HL-60 (cell line): ENCODE measurements around the gene UBE2U.

Experiments used
- DNase-seq, 2 experiments: peaks; one replicate each; pipeline ENCODE4 v3.0.0-alpha.2; 2010 to 2020; ENCODE audit warnings: low read depth in 1 of 2, low spot score in 1 of 2
- H3K27ac ChIP-seq: fragments of 250-450 bp; sonication (Bioruptor Pico); replicated peaks from 2 replicates; pipeline ENCODE4 v1.5.1; 2020; ENCODE audit warnings: mild to moderate bottlenecking, moderate library complexity
- H3K27me3 ChIP-seq: fragments of 250-450 bp; sonication (Bioruptor Pico); 2 replicates; pipeline ENCODE4 v1.5.1; 2021; ENCODE audit warnings: mild to moderate bottlenecking, moderate library complexity; ENCODE audit not compliant: insufficient read depth, poor library complexity, severe bottlenecking
- H3K4me3 ChIP-seq: replicated peaks from 2 replicates; pipeline ENCODE4 v1.5.1; 2011; ENCODE audit warnings: mild to moderate bottlenecking, control low read depth, low read length; ENCODE audit not compliant: insufficient read depth
- GABPA ChIP-seq: IDR thresholded peaks from 2 replicates; pipeline ENCODE4 v1.6.1; 2012; ENCODE audit warnings: low read depth
- POLR2AphosphoS5 ChIP-seq: IDR thresholded peaks from 2 replicates; pipeline ENCODE4 v1.6.1; 2012; ENCODE audit warnings: low read depth
- SPI1 ChIP-seq: IDR thresholded peaks from 2 replicates; pipeline ENCODE4 v1.6.1; 2012; ENCODE audit warnings: low read depth, mild to moderate bottlenecking, borderline replicate concordance
- TF ChIP-seq, protein P1 (sequence below): IDR thresholded peaks from 2 replicates; pipeline ENCODE4 v1.6.1; 2012; ENCODE audit warnings: low read depth; ENCODE audit not compliant: insufficient replicate concordance
- TF ChIP-seq, protein P2 (sequence below): IDR thresholded peaks from one replicate; pipeline ENCODE4 v1.5.1; 2011; ENCODE audit warnings: low read length, control low read depth, inconsistent platforms; ENCODE audit not compliant: insufficient read depth

Gene UBE2U

GRCh38 chr1:64292399-64292798, 89.0 kb downstream of the UBE2U start:
- no peak for TF ChIP-seq SPI1
- TF ChIP-seq, protein P1, sequence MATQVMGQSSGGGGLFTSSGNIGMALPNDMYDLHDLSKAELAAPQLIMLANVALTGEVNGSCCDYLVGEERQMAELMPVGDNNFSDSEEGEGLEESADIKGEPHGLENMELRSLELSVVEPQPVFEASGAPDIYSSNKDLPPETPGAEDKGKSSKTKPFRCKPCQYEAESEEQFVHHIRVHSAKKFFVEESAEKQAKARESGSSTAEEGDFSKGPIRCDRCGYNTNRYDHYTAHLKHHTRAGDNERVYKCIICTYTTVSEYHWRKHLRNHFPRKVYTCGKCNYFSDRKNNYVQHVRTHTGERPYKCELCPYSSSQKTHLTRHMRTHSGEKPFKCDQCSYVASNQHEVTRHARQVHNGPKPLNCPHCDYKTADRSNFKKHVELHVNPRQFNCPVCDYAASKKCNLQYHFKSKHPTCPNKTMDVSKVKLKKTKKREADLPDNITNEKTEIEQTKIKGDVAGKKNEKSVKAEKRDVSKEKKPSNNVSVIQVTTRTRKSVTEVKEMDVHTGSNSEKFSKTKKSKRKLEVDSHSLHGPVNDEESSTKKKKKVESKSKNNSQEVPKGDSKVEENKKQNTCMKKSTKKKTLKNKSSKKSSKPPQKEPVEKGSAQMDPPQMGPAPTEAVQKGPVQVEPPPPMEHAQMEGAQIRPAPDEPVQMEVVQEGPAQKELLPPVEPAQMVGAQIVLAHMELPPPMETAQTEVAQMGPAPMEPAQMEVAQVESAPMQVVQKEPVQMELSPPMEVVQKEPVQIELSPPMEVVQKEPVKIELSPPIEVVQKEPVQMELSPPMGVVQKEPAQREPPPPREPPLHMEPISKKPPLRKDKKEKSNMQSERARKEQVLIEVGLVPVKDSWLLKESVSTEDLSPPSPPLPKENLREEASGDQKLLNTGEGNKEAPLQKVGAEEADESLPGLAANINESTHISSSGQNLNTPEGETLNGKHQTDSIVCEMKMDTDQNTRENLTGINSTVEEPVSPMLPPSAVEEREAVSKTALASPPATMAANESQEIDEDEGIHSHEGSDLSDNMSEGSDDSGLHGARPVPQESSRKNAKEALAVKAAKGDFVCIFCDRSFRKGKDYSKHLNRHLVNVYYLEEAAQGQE: no peak
- no peak for TF ChIP-seq POLR2AphosphoS5
- no peak for TF ChIP-seq GABPA
- TF ChIP-seq, protein P2, sequence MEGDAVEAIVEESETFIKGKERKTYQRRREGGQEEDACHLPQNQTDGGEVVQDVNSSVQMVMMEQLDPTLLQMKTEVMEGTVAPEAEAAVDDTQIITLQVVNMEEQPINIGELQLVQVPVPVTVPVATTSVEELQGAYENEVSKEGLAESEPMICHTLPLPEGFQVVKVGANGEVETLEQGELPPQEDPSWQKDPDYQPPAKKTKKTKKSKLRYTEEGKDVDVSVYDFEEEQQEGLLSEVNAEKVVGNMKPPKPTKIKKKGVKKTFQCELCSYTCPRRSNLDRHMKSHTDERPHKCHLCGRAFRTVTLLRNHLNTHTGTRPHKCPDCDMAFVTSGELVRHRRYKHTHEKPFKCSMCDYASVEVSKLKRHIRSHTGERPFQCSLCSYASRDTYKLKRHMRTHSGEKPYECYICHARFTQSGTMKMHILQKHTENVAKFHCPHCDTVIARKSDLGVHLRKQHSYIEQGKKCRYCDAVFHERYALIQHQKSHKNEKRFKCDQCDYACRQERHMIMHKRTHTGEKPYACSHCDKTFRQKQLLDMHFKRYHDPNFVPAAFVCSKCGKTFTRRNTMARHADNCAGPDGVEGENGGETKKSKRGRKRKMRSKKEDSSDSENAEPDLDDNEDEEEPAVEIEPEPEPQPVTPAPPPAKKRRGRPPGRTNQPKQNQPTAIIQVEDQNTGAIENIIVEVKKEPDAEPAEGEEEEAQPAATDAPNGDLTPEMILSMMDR: no peak
- peaks cover 4% of the 10 kb centered on the region for H3K27me3 ChIP-seq
- no peak overlapping the region for H3K27ac ChIP-seq
- DNase-seq: no peak
- H3K4me3 ChIP-seq: no peak overlapping the region

GRCh38 chr1:64293820-64294219, 90.4 kb downstream of the UBE2U start:
- no peaks in the 10 kb centered on the region for H3K27me3 ChIP-seq
- TF ChIP-seq GABPA: no peak
- TF ChIP-seq POLR2AphosphoS5: no peak
- no peak for TF ChIP-seq SPI1
- TF ChIP-seq, protein P1: no peak
- TF ChIP-seq, protein P2: no peak
- H3K27ac ChIP-seq: no peak overlapping the region
- H3K4me3 ChIP-seq: no peak overlapping the region
- DNase-seq: no peak

DNA sequence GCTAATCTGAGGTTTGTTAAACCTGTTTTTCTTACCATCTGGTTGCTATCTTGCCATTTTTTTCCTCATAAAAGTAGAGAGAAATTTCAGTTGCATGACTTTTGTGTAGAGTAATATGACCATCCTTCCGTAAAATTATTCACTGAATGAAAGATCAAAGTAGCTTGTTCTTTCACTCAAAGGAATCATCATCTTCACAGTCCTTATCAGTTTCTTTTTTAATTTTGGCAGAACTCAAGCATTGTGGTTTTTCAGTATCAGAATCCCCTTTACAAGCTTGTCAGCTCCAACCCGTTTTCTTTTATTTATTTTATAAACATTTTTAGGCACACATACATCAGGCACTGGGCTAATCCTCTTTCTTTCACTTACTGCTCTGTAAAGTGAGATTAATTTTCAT, 91.7 kb downstream of the UBE2U start:
- Histone ChIP-seq H3K27ac (no peak overlapping the region), H3K4me3 (no peak overlapping the region), H3K27me3 (no peaks in the 10 kb centered on the region)
- TF ChIP-seq POLR2AphosphoS5 (no peak), SPI1 (no peak), GABPA (no peak)
- TF ChIP-seq, protein P2: no peak
- TF ChIP-seq, protein P1: no peak
- DNase-seq: no peak
